ENCODE data around the gene IL17RE. TPM values are rescaled to one million over a fixed set of nuclear protein-coding genes. Genes with fewer than 3 reads are reported as not detected.
"Not testable (repeated sequence)": the region's sequence is repeated elsewhere in the genome, so short reads cannot be mapped to it uniquely, and the experiment has no call there.

Gene IL17RE
- total and polyA plus RNA-seq, 12 donors, result 0.22 to 4.3 (median 1.5) TPM

- Histone ChIP-seq H3K27ac (peak overlapping the region in 2 of 5 donors; percentile 66 to 75), H3K9me3 (replicated peaks in 1 of 3) (no peaks in the 10 kb centered on the region), H3K4me1 (replicated peaks in 1 of 2) (peaks cover 19 to 21% of the 10 kb centered on the region in 2 donors), H3K27me3 (no peaks in the 10 kb centered on the region), H3K4me3 (no peak overlapping the region), H3K36me3 (replicated peaks in 1 of 2) (peaks cover 0 to 4% of the 10 kb centered on the region in 2 donors)
- 75 to 81% (median 78%) methylated on average over 6 to 8 of the region's 8 CpGs for WGBS, 4 donors
- intact Hi-C loops (cut with DNase I), result no loop called here
- no peak for DNase-seq
- no peak for TF ChIP-seq POLR2A (IDR thresholded peaks at IDR 0.05)
Observed at GRCh38 chr3:9898467-9899241, 4.0 kb upstream of the IL17RE start.

GRCh38 chr3:9899289-9899791 is 3.3 kb upstream of the IL17RE start:
- no peak overlapping the region for H3K27ac ChIP-seq
- 68 to 76% (median 71%) methylated on average over 3 of the region's 3 CpGs for WGBS, 4 donors

GRCh38 chr3:9900965-9901415 is 1.7 kb upstream of the IL17RE start:
- H3K4me3 ChIP-seq; H3K9me3 ChIP-seq (replicated peaks in 1 of 3); H3K27me3 ChIP-seq; intact Hi-C loops (cut with DNase I); H3K27ac ChIP-seq; H3K36me3 ChIP-seq (replicated peaks in 1 of 2); DNase-seq: not testable (repeated sequence)
- 91 to 93% (median 93%) methylated on average over 6 of the region's 6 CpGs for WGBS, 4 donors
- H3K4me1 ChIP-seq (replicated peaks in 1 of 2), result peaks cover 13 to 14% of the 10 kb centered on the region in 2 donors

More at GRCh38 chr3:9899289-9899791, 3.3 kb upstream of the IL17RE start:
- TF ChIP-seq POLR2A (IDR thresholded peaks at IDR 0.05) (no peak), CTCF (IDR thresholded peaks at IDR 0.05) (no peak)
- no peak for DNase-seq
- no peaks in the 10 kb centered on the region for H3K27me3 ChIP-seq
- no peaks in the 10 kb centered on the region for H3K36me3 ChIP-seq (replicated peaks in 1 of 2)
- intact Hi-C loops (cut with DNase I), result no loop called here
- no peak overlapping the region for H3K4me3 ChIP-seq
- no peaks in the 10 kb centered on the region for H3K9me3 ChIP-seq (replicated peaks in 1 of 3)
- H3K4me1 ChIP-seq (replicated peaks in 1 of 2), result peaks cover 13 to 14% of the 10 kb centered on the region in 2 donors

- Histone ChIP-seq H3K27me3 (no peaks in the 10 kb centered on the region), H3K9me3 (replicated peaks in 1 of 3) (no peaks in the 10 kb centered on the region), H3K36me3 (replicated peaks in 1 of 2) (no peaks in the 10 kb centered on the region), H3K27ac (no peak overlapping the region), H3K4me1 (replicated peaks in 1 of 2) (peaks cover 13 to 14% of the 10 kb centered on the region in 2 donors), H3K4me3 (no peak overlapping the region)
- 64 to 80% (median 70%) methylated on average over 2 to 5 of the region's 5 CpGs for WGBS, 4 donors
- no peak for TF ChIP-seq POLR2A (IDR thresholded peaks at IDR 0.05)
- TF ChIP-seq CTCF (IDR thresholded peaks at IDR 0.05), result no peak
- no peak for DNase-seq
- intact Hi-C loops (cut with DNase I), result no loop called here
Observed at GRCh38 chr3:9901967-9902366, 681 bp upstream of the IL17RE start.

GRCh38 chr3:9903238-9903624 is 583 bp downstream of the IL17RE start:
- Histone ChIP-seq H3K4me3 (peak overlapping the region in 1 of 4 donors; percentile 5), H3K4me1 (replicated peaks in 1 of 2) (peaks cover 2 to 3% of the 10 kb centered on the region in 2 donors), H3K9me3 (replicated peaks in 1 of 3) (no peaks in the 10 kb centered on the region), H3K36me3 (replicated peaks in 1 of 2) (no peaks in the 10 kb centered on the region), H3K27me3 (no peaks in the 10 kb centered on the region), H3K27ac (peak overlapping the region in 3 of 5 donors; percentile 33 to 75 (median 54))
- no peak for TF ChIP-seq CTCF (IDR thresholded peaks at IDR 0.05)
- no peak for TF ChIP-seq POLR2A (IDR thresholded peaks at IDR 0.05)
- no peak for DNase-seq
- 48 to 55% (median 51%) methylated on average over 4 of the region's 4 CpGs for WGBS, 4 donors
- intact Hi-C loops (cut with DNase I), result no loop called here
